Measurements from ENCODE around the gene CD163.
"Not testable (repeated sequence)": the region's sequence is repeated elsewhere in the genome, so short reads cannot be mapped to it uniquely, and the experiment has no call there.

Gene CD163

GRCh38 chr12:7448099-7448498 lies 55.5 kb downstream of the CD163 start:
- no peak for DNase-seq

GRCh38 chr12:7444537-7444936 lies 59.0 kb downstream of the CD163 start:
- no peak for DNase-seq

GRCh38 chr12:7444076-7444475 lies 59.5 kb downstream of the CD163 start, which contains the start of gene CD163L1:
CD163L1 (minus strand) TSS chr12:7444153; CDS start chr12:7444127, 26 bp downstream.
- no peak for DNase-seq

DNA sequence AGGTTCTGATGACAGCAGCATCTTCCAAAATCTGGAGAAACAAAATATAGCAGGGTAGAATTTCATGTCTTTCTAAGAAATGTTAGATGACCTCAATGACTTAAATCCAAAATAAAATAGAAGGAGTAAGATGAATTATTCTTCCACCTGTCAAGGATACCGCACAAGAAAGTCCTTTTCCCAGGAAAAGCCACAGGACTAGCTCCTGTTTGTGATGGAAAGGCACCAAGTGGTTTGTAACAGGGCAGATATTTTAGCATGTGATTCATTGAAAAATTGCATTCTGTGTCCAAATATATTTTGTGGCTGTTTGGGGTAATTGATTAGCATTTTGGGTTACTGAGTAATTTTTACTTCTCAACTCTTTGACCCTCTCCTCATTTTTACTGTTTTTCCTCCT lies 62.4 kb downstream of the CD163 start:
- no peak for DNase-seq

DNA sequence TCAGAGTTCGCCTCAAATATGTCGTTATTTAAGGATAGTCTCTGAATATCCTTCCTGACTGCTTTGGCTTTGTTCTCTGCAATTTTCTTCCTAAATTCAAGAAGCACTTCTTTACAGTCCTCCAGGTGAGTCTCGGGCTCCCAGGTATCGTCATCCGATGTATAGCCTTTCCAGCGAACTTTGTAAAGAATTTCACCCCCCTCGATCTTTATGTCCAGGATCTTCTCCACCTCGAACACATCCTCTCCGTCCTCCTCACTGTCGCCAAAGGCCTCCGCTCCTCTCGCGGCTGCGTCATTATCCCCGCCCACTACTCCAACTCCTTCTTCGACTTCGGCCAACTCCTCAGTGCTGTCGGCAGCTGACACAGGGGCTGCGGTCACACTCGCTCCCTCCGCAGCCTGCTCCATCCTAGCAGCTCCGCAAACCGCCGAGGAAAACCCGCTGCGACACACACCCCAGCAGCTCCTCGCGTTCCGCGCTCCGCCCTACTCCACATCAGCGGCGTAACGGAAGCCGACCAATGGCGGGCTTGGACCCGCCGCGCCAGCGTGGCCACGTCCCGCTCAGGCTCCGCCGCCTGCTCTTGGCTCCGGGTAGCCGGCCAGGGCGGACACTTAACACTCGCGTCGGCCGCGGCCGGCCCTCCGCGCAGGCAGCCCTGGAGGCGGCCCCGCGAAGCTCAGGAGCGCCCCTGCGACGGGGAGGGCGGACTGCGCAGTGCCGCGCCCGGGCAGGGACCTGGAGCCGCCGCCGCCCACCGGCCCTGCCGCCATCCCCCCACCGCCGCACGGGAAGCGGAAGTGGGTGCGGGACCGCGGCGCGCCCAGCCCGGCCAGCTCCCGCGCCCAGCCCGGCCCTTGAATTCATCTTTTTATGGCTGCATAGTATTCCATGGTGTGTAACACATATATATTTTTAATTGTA lies 63.7 kb downstream of the CD163 start:
- DNase-seq, result no peak

GRCh38 chr12:7438291-7438995 lies 65.1 kb downstream of the CD163 start:
- not testable (repeated sequence) for DNase-seq

DNA sequence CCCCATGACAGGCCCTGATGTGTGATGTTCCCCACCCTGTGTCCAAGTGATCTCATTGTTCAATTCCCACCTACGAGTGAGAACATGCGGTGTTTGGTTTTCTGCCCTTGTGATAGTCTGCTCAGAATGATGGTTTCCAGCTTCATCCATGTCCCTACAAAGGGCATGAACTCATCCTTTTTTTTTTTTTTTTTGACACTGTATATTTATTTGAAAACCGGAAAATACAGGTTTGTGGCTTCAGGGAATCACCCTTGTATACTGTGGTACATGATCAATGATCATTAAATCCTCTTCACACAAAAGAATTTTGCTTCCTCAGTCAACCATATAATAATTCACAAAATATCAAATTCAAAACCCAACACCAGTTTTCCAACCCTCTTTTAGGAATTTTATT lies 66.1 kb downstream of the CD163 start:
- DNase-seq, result not testable (repeated sequence)

DNA sequence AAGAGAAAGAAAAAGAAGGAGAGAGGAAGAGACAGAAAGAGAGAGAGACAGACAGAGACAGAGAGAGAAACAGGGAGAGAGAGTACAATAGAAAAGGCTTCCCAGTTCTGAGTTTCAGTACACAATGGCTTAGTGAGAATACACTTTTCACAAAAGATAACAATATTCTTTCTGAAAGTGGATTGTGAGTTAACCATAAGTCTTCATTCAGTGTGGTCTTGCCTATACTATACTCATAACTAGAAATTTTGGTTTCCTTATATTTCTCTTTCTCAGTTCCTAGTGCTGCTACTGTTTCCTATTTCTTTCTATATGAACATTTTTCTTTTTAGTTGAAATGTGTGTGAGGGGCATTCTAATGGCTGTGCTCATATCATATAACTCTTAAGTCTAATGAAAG lies 68.9 kb downstream of the CD163 start:
- DNase-seq, result no peak

DNA sequence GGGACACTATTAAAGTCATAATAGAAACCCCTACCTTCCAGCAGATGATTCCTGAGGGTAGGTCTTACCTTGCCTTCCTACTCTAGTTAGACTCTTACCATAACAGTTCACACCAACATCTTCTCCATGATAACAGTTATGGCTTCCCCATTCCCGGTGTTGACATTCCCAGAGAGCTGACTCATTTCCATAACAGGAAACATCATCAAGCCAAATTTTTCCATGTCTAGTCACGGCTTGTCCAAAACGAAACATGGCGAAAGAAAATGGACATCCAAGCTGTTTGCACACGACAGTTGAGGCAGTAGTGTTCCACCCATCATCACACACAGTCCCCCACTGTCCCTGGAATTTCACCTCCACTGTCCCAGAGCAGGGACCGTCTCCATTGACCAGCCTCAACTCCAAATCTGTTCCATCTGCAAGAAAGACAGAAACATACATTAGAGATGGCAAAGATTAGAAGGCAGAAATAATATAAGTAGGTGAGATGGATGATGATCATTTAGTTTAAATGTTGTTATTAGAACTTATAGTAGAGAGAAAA lies 70.2 kb downstream of the CD163 start:
- DNase-seq, result no peak

DNA sequence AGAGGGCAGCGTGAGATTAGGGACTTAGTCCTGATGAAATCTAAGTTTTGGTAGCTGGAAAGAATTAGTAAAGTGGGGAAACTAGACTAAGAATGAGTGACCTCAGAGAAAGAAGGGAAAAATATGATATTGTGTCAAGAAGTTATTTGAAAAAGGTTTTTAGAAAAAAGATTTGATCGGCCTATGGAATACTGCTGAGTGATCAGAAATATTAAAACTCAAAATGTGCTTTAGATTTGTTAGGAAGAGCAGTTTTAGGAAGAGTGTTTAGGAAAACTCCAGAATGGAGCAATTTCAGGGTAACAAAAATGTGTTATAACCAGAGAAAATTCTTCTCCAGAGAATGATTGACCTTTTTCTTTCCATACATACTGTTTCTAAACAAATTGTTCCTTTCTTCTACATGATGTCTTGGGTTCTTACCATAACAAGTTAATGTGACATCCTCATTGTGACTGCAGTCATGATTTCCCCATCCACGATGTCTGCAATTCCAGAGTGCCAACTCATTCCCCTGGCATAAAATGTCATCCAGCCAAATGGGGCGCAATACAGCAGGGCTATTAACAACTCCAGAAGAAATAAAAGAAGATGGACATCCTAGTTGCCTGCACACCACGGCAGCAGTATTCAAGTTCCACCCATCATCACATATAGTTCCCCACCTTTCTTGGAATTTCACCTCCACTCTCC lies 71.4 kb downstream of the CD163 start:
- DNase-seq, result no peak

All from NCI-H1092 (cell line).